K562 (cell line): ENCODE measurements around the gene IZUMO4. TPM values are rescaled to one million over a fixed set of nuclear protein-coding genes. Genes with fewer than 3 reads are reported as not detected.

Source experiments
- CGGBP1 ChIP-seq: fragments of 250-450 bp; sonication (Bioruptor Pico); IDR thresholded peaks from 2 replicates; pipeline ENCODE4 v1.9.0; 2021; ENCODE audit warnings: mild to moderate bottlenecking
- CREBBP ChIP-seq: IDR thresholded peaks from one replicate; pipeline ENCODE4 v1.6.1; 2012; ENCODE audit warnings: low read depth, mild to moderate bottlenecking, control low read depth, inconsistent platforms, low read length
- ESRRA ChIP-seq: fragments of 450-650 bp; IDR thresholded peaks from 2 replicates; pipeline ENCODE4 v1.6.1; 2014; ENCODE audit warnings: low read depth, mild to moderate bottlenecking, moderate library complexity, borderline replicate concordance
- HMG20A ChIP-seq: fragments of 450-650 bp; formaldehyde crosslinking; conservative IDR thresholded peaks from 2 replicates; pipeline ENCODE4 v1.4.0; 2020; ENCODE audit warnings: mild to moderate bottlenecking, mixed read lengths
- HOMEZ ChIP-seq: fragments of 250-450 bp; sonication (Bioruptor Pico); IDR thresholded peaks from 2 replicates; pipeline ENCODE4 v1.4.0; 2020; ENCODE audit warnings: mild to moderate bottlenecking, moderate library complexity
- HSF4 ChIP-seq: fragments of 250-450 bp; sonication (Bioruptor Pico); IDR thresholded peaks from 2 replicates; pipeline ENCODE4 v2.1.2; 2022; ENCODE audit warnings: mild to moderate bottlenecking, moderate library complexity, borderline replicate concordance
- MAX ChIP-seq: sonication (generic); formaldehyde crosslinking; IDR thresholded peaks from 2 replicates; pipeline ENCODE4 v1.9.0; 2022; ENCODE audit warnings: mild to moderate bottlenecking, missing genetic modification reagents
- MIER1 ChIP-seq: fragments of 450-650 bp; IDR thresholded peaks from 2 replicates; pipeline ENCODE4 v1.6.1; 2016; ENCODE audit warnings: antibody characterized with exemption, mild to moderate bottlenecking, low read depth
- MYC ChIP-seq, 2 experiments: fragments of 250-450 bp in 1 of 2; sonication (Bioruptor Pico) in 1 of 2; IDR thresholded peaks; 2 replicates each; pipeline versions ENCODE4 v1.5.1 to v1.6.1; 2012 to 2021; ENCODE audit warnings: low read depth in 2 of 2, borderline replicate concordance in 1 of 2, improper control_type of control experiment in 1 of 2, low read length in 1 of 2, mild to moderate bottlenecking in 1 of 2, moderate library complexity in 1 of 2
- NCOA4 ChIP-seq: fragments of 450-650 bp; IDR thresholded peaks from 2 replicates; pipeline ENCODE4 v1.6.1; 2018; ENCODE audit warnings: mild to moderate bottlenecking; ENCODE audit not compliant: partially characterized antibody
- NFATC3 ChIP-seq: fragments of 450-650 bp; IDR thresholded peaks from 2 replicates; pipeline ENCODE4 v1.6.1; 2017; ENCODE audit warnings: mild to moderate bottlenecking
- RBM22 ChIP-seq: fragments of 200-400 bp; formaldehyde crosslinking; IDR thresholded peaks from 2 replicates; pipeline ENCODE4 v1.6.1; 2018; ENCODE audit warnings: low read length, low read depth; ENCODE audit not compliant: poor library complexity, severe bottlenecking
- SIRT6 ChIP-seq: IDR thresholded peaks from one replicate; pipeline ENCODE4 v1.6.1; 2012; ENCODE audit warnings: low read depth, mild to moderate bottlenecking, control low read depth, inconsistent platforms, low read length, moderate library complexity
- SMAD1 ChIP-seq: fragments of 150-350 bp; IDR thresholded peaks from 2 replicates; pipeline ENCODE4 v1.6.1; 2014; ENCODE audit warnings: low read length, low read depth; ENCODE audit not compliant: partially characterized antibody
- TAF9B ChIP-seq: fragments of 450-650 bp; IDR thresholded peaks from 2 replicates; pipeline ENCODE4 v1.6.1; 2018; ENCODE audit warnings: mild to moderate bottlenecking; ENCODE audit not compliant: partially characterized antibody
- TEAD4 ChIP-seq, 2 experiments: sonication (generic) in 1 of 2; formaldehyde crosslinking in 1 of 2; IDR thresholded peaks; 2 replicates each; pipeline versions ENCODE4 v1.6.1 to v1.8.0; 2012 to 2022; ENCODE audit warnings: borderline replicate concordance in 1 of 2, inconsistent platforms in 1 of 2, low read length in 1 of 2, mild to moderate bottlenecking in 1 of 2, missing genetic modification reagents in 1 of 2
- TRIM24 ChIP-seq, 2 experiments: fragments of 450-650 bp; IDR thresholded peaks; 2 replicates each; pipeline ENCODE4 v1.6.1; 2016
- TRIM28 ChIP-seq: fragments of 450-650 bp; IDR thresholded peaks from 2 replicates; pipeline ENCODE4 v1.6.1; 2017
- ZEB2 ChIP-seq: fragments of 450-650 bp; IDR thresholded peaks from 2 replicates; pipeline ENCODE4 v1.6.1; 2016
- ZKSCAN1 ChIP-seq: fragments of 150-350 bp; IDR thresholded peaks from 2 replicates; pipeline ENCODE4 v1.6.1; 2016; ENCODE audit warnings: low read depth, low read length
- ZMIZ1 ChIP-seq, 2 experiments: fragments of 150-350 bp in 1 of 2; IDR thresholded peaks; 2 replicates each; pipeline ENCODE4 v1.6.1; 2012 to 2016; ENCODE audit warnings: low read depth in 2 of 2, low read length in 2 of 2, mild to moderate bottlenecking in 1 of 2, moderate library complexity in 1 of 2
- ZNF766 ChIP-seq: fragments of 200-800 bp; sonication (Bioruptor generic); conservative IDR thresholded peaks from 2 replicates; pipeline ENCODE4 v1.6.1; 2016; ENCODE audit warnings: missing genetic modification characterization, missing compliant biosample characterization
- polyA plus RNA-seq, 8 experiments: library from polyadenylated mRNA; depleted of rRNA in 4 of 8; stranded (reverse) in 5 of 8; unstranded in 3 of 8; fragments of >200 nt; fragmentation: Nextera tagmentation in 2 of 8; fragmentation: Illumina TruSeq in 1 of 8; extraction: Ambion mirVana in 2 of 8; extraction: Trizol in 1 of 8; gene quantifications; 2 replicates each; pipeline versions ENCODE4 v1.2.1 to v1.2.3, GENCODE V29; 2011 to 2014; ENCODE audit warnings: inconsistent platforms in 1 of 8, missing spikeins in 1 of 8
- total RNA-seq, 7 experiments: library from RNA; depleted of rRNA in 6 of 7; stranded (reverse); fragments of >200 nt in 6 of 7; fragmentation: Illumina TruSeq in 2 of 7; extraction: Trizol in 2 of 7; gene quantifications; 2 replicates each; pipeline versions ENCODE4 v1.2.1 to v1.2.3, GENCODE V29; 2011 to 2021; ENCODE audit warnings: low replicate concordance in 1 of 7

The IZUMO4 gene
- total and polyA plus RNA-seq, 9 of the 15 experiments (the other 6 are each of a cell fraction or from before 2014, with no cell fraction given), result 0.07 to 3.9 (median 1.2) TPM

GRCh38 chr19:2055931-2056836 is 40.5 kb upstream of the IZUMO4 start (continued):
- TF ChIP-seq ZMIZ1 (IDR thresholded peaks at IDR 0.05; ENCODE audit: low read depth in 2 of 2, low read length in 2 of 2), result peak in 1 of 2 experiments; percentile 26; a peak in 1 of 4 replicates
- TF ChIP-seq HMG20A, result no peak
- TF ChIP-seq CREBBP, result no peak
- TF ChIP-seq HOMEZ (CRISPR knock-in tag), result no peak
- peak; percentile 75 for TF ChIP-seq SMAD1
- TF ChIP-seq SIRT6, result no peak
- peak; percentile 62; the same call in 1 of the 2 replicates for TF ChIP-seq MYC (IDR thresholded peaks at IDR 0.05; ENCODE audit: low read depth, low read length)
- TF ChIP-seq MYC (CRISPR knock-in tag; IDR thresholded peaks at IDR 0.05; ENCODE audit: borderline replicate concordance, low read depth), result no peak
- peak; percentile 29 to 37; a peak in 2 of 4 replicates for TF ChIP-seq TRIM24 (IDR thresholded peaks at IDR 0.05)
- TF ChIP-seq NFATC3, result no peak
- TF ChIP-seq NCOA4, result no peak
- TF ChIP-seq TEAD4 (IDR thresholded peaks at IDR 0.05; ENCODE audit: low read length), result no peak
- TF ChIP-seq TEAD4 (CRISPR knock-in tag; IDR thresholded peaks at IDR 0.05; ENCODE audit: borderline replicate concordance), result no peak
- TF ChIP-seq TAF9B, result no peak
- TF ChIP-seq ZKSCAN1, result no peak
- peak; percentile 56; the same call in 1 of the 2 replicates for TF ChIP-seq ZEB2
- TF ChIP-seq CGGBP1 (CRISPR knock-in tag), result no peak
- TF ChIP-seq ESRRA, result no peak; the same call in 1 of the 2 replicates
- TF ChIP-seq TRIM28, result peak; percentile 25; the same call in 1 of the 2 replicates
- peak; percentile 71; the same call in 1 of the 2 replicates for TF ChIP-seq ZNF766 (CRISPR knock-in tag)
- TF ChIP-seq MIER1, result no peak
- no peak for TF ChIP-seq HSF4
- TF ChIP-seq MAX (CRISPR knock-in tag), result 0 out of 2 replicates have a peak, but pooled peaks have one; percentile 5
- no peak for TF ChIP-seq RBM22
